Choroid plexus epithelial cell (primary cell): ENCODE data around the gene CATSPERZ.

Experiments used
- DNase-seq: peaks from one replicate; pipeline ENCODE4 v3.0.0-alpha.2; 2010; ENCODE audit warnings: low read depth
- H3K4me3 ChIP-seq: 2 replicates; pipeline ENCODE4 v1.5.1; 2011; ENCODE audit warnings: low read depth, mild to moderate bottlenecking, control low read depth, low read length, moderate library complexity
- TF ChIP-seq, protein P1 (sequence below): conservative IDR thresholded peaks from 2 replicates; pipeline ENCODE4 v1.5.1; 2011; ENCODE audit warnings: low read depth, mild to moderate bottlenecking, control low read depth, inconsistent platforms, low read length, moderate library complexity

The CATSPERZ gene

DNA sequence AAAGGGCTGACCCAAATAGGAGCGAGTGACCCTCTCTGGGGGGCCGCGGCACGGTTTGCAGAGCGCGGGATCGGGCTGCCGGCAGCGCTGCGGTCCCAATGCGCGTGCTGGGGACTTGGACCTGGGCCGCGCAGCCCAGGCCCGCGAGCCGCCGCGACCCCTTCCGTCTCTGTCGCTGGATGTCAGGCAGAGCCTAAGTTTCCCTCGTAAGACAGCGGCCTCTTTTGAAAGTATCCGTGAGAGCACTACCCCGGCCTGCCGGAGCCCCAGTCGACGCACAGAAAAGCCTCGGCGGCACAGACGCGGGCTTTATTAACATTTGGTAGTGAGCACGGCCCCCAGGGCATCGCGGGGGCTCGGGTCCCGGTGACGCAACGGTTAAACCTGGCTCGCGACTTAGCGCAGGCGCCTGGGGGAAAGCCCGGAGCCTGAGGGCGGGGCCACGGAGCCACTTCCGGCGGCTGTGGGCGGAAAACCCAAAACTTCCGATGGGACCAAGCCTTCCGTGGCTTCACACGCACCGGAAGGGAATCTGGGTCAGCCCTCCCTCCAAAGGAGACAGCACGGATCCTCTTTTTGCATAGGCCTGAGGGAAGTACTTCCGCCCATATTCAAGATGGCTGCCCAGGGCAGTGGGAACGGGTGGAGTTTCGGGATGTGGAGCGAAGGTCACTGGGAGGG lies 30.5 kb upstream of the CATSPERZ start:
- TF ChIP-seq, protein P1, sequence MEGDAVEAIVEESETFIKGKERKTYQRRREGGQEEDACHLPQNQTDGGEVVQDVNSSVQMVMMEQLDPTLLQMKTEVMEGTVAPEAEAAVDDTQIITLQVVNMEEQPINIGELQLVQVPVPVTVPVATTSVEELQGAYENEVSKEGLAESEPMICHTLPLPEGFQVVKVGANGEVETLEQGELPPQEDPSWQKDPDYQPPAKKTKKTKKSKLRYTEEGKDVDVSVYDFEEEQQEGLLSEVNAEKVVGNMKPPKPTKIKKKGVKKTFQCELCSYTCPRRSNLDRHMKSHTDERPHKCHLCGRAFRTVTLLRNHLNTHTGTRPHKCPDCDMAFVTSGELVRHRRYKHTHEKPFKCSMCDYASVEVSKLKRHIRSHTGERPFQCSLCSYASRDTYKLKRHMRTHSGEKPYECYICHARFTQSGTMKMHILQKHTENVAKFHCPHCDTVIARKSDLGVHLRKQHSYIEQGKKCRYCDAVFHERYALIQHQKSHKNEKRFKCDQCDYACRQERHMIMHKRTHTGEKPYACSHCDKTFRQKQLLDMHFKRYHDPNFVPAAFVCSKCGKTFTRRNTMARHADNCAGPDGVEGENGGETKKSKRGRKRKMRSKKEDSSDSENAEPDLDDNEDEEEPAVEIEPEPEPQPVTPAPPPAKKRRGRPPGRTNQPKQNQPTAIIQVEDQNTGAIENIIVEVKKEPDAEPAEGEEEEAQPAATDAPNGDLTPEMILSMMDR, result no peak

GRCh38 chr11:64275031-64275800 lies 24.9 kb upstream of the CATSPERZ start:
- TF ChIP-seq, protein P1, result no peak
- no peak for DNase-seq
- no peak overlapping the region for H3K4me3 ChIP-seq

More for the DNA sequence above, 30.5 kb upstream of the CATSPERZ start:
- H3K4me3 ChIP-seq, result peak overlapping the region; percentile 70
- peak; percentile 100 for DNase-seq

DNA sequence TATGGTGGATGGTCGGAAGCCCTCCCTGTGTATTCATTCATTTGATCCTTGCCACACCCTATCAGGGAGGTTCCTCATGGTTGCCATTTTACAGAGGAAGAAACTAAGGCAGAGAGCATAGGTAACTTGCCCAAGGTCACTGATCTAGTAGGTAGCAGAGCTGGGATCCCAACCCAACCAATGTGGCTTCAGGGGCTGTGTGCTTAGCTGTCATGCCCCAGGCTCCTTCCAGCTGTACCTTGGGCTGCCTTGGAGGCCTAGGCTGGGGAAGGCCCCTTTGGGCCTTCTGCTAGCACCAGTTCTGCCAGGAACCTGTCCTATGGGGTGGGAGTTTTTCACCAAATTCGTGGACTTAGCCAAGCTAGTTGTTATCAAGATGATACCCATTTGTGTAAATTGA lies 24.3 kb upstream of the CATSPERZ start:
- TF ChIP-seq, protein P1, result no peak
- no peak for DNase-seq
- no peak overlapping the region for H3K4me3 ChIP-seq

- DNase-seq, result peak; percentile 20
- TF ChIP-seq, protein P1, result no peak
- no peak overlapping the region for H3K4me3 ChIP-seq
Measured at GRCh38 chr11:64276653-64277431, 23.3 kb upstream of the CATSPERZ start.

- H3K4me3 ChIP-seq, result no peak overlapping the region
- TF ChIP-seq, protein P1, result no peak
- DNase-seq, result no peak
Measured at GRCh38 chr11:64278576-64279190, 21.5 kb upstream of the CATSPERZ start.

- TF ChIP-seq, protein P1, result no peak
- no peak for DNase-seq
Measured at GRCh38 chr11:64281957-64282770, 18.0 kb upstream of the CATSPERZ start.

More at GRCh38 chr11:64281957-64282770, 18.0 kb upstream of the CATSPERZ start:
- H3K4me3 ChIP-seq, result no peak overlapping the region
